GM23338 (cell line): ENCODE results near the gene TNFAIP3. TPM values are rescaled to one million over a fixed set of nuclear protein-coding genes. Genes with fewer than 3 reads are reported as not detected.

Experiments used
- ATAC-seq: fragments of 200-7000 bp; cut with Tn5 transposase; 3 replicates; pipeline ENCODE4 v1.9.1; 2020
- DNase-seq: peaks from one replicate; pipeline ENCODE4 v3.0.0-alpha.2; 2015; ENCODE audit warnings: low spot score
- H2AFZ ChIP-seq: fragments of 200-600 bp; sonication (generic); 2 replicates; pipeline ENCODE4 v1.8.0; 2016; ENCODE audit warnings: antibody characterized with exemption, mild to moderate bottlenecking, moderate library complexity
- H3F3A ChIP-seq: fragments of 200-600 bp; sonication (generic); replicated peaks from 2 replicates; pipeline ENCODE4 v1.8.0; 2017; ENCODE audit warnings: antibody characterized with exemption, mixed run types, low read depth
- H3K27ac ChIP-seq: fragments of 200-600 bp; sonication (generic); 2 replicates; pipeline ENCODE4 v1.6.1; 2016; ENCODE audit warnings: low read depth
- H3K27me3 ChIP-seq: fragments of 200-600 bp; sonication (generic); 2 replicates; pipeline ENCODE4 v1.8.0; 2016; ENCODE audit warnings: mild to moderate bottlenecking, mixed run types, moderate library complexity; ENCODE audit not compliant: insufficient read depth
- H3K36me3 ChIP-seq: fragments of 200-600 bp; sonication (generic); 2 replicates; pipeline ENCODE4 v1.8.0; 2016; ENCODE audit warnings: mild to moderate bottlenecking; ENCODE audit not compliant: insufficient read depth
- H3K4me1 ChIP-seq: fragments of 200-600 bp; sonication (generic); 2 replicates; pipeline ENCODE4 v1.8.0; 2016; ENCODE audit warnings: mild to moderate bottlenecking, moderate library complexity; ENCODE audit not compliant: insufficient read depth
- H3K4me2 ChIP-seq: fragments of 200-600 bp; sonication (generic); 2 replicates; pipeline ENCODE4 v1.7.1; 2017; ENCODE audit warnings: mixed run types
- H3K4me3 ChIP-seq: fragments of 200-600 bp; sonication (generic); 2 replicates; pipeline ENCODE4 v1.6.1; 2016; ENCODE audit warnings: mixed run types
- H3K79me2 ChIP-seq: fragments of 200-600 bp; sonication (generic); replicated peaks from 2 replicates; pipeline ENCODE4 v1.8.0; 2017; ENCODE audit warnings: mild to moderate bottlenecking; ENCODE audit not compliant: insufficient read depth
- H3K9me2 ChIP-seq: fragments of 200-600 bp; sonication (generic); 2 replicates; pipeline ENCODE4 v1.8.0; 2017; ENCODE audit not compliant: insufficient read depth
- H4K20me1 ChIP-seq: fragments of 200-600 bp; sonication (generic); replicated peaks from 2 replicates; pipeline ENCODE4 v1.8.0; 2017; ENCODE audit warnings: mild to moderate bottlenecking; ENCODE audit not compliant: insufficient read depth
- H3K27ac Mint-ChIP-seq: 2 replicates; pipeline ENCODE4 v1.8.0; 2020; ENCODE audit warnings: inconsistent platforms, mild to moderate bottlenecking, moderate library complexity, mixed read lengths
- H3K27me3 Mint-ChIP-seq: 3 replicates; pipeline ENCODE4 v1.8.0; 2022; ENCODE audit warnings: low read depth, mild to moderate bottlenecking, moderate library complexity, mixed read lengths, inconsistent platforms; ENCODE audit not compliant: insufficient read depth, poor library complexity
- H3K36me3 Mint-ChIP-seq: 3 replicates; pipeline ENCODE4 v1.8.0; 2021; ENCODE audit warnings: low read depth, mild to moderate bottlenecking, inconsistent platforms, moderate library complexity, mixed read lengths
- H3K4me1 Mint-ChIP-seq: 3 replicates; pipeline ENCODE4 v1.8.0; 2020; ENCODE audit warnings: mild to moderate bottlenecking, inconsistent platforms, mixed read lengths
- H3K4me3 Mint-ChIP-seq: 3 replicates; pipeline ENCODE4 v1.8.0; 2021; ENCODE audit warnings: moderate library complexity, mild to moderate bottlenecking, inconsistent platforms, mixed read lengths
- H3K9me3 Mint-ChIP-seq: 3 replicates; pipeline ENCODE4 v1.8.0; 2020; ENCODE audit warnings: moderate library complexity, mild to moderate bottlenecking, inconsistent platforms, mixed read lengths
- CREB1 ChIP-seq: fragments of 250-450 bp; sonication (Bioruptor Pico); IDR thresholded peaks from 2 replicates; pipeline ENCODE4 v1.5.0; 2020; ENCODE audit warnings: low read depth, mild to moderate bottlenecking, moderate library complexity
- CTCF ChIP-seq, 2 experiments: fragments of 200-600 bp in 1 of 2; sonication (generic) in 1 of 2; conservative IDR thresholded peaks; 2 replicates each; pipeline versions ENCODE4 v1.5.1 to v1.6.1; 2016 to 2017; ENCODE audit warnings: antibody characterized with exemption in 2 of 2, low read depth in 2 of 2, mild to moderate bottlenecking in 2 of 2, moderate library complexity in 1 of 2
- ETS1 ChIP-seq: IDR thresholded peaks from 2 replicates; pipeline ENCODE4 v1.6.1; 2016; ENCODE audit warnings: antibody characterized with exemption
- EZH2 ChIP-seq: fragments of 200-600 bp; sonication (generic); IDR thresholded peaks from one replicate; pipeline ENCODE4 v1.8.0; 2017; ENCODE audit warnings: antibody characterized with exemption, mild to moderate bottlenecking, low read depth; ENCODE audit not compliant: unreplicated experiment
- EZH2phosphoT487 ChIP-seq: fragments of 200-600 bp; sonication (generic); IDR thresholded peaks from one replicate; pipeline ENCODE4 v1.8.1; 2018; ENCODE audit warnings: antibody characterized with exemption; ENCODE audit not compliant: unreplicated experiment
- JUNB ChIP-seq: IDR thresholded peaks from one replicate; pipeline ENCODE4 v1.6.1; 2016; ENCODE audit warnings: antibody characterized with exemption; ENCODE audit not compliant: unreplicated experiment
- NANOG ChIP-seq: IDR thresholded peaks from 2 replicates; pipeline ENCODE4 v1.6.1; 2016; ENCODE audit warnings: antibody characterized with exemption, borderline replicate concordance
- POLR2AphosphoS5 ChIP-seq: IDR thresholded peaks from 2 replicates; pipeline ENCODE4 v1.6.1; 2016; ENCODE audit warnings: antibody characterized with exemption, low read depth
- REST ChIP-seq: IDR thresholded peaks from one replicate; pipeline ENCODE4 v1.6.1; 2018; ENCODE audit warnings: antibody characterized with exemption; ENCODE audit not compliant: unreplicated experiment
- STAT1 ChIP-seq: IDR thresholded peaks from one replicate; pipeline ENCODE4 v1.6.1; 2016; ENCODE audit warnings: antibody characterized with exemption; ENCODE audit not compliant: unreplicated experiment
- ZNF114 ChIP-seq: fragments of 250-450 bp; sonication (Bioruptor Pico); IDR thresholded peaks from 2 replicates; pipeline ENCODE4 v1.5.0; 2020; ENCODE audit warnings: mild to moderate bottlenecking, moderate library complexity
- ZNF331 ChIP-seq: fragments of 250-450 bp; sonication (Bioruptor Pico); IDR thresholded peaks from 2 replicates; pipeline ENCODE4 v1.5.0; 2020; ENCODE audit warnings: low read depth, mild to moderate bottlenecking, moderate library complexity
- ZNF462 ChIP-seq: fragments of 250-450 bp; sonication (Bioruptor Pico); IDR thresholded peaks from 2 replicates; pipeline ENCODE4 v1.5.0; 2020; ENCODE audit warnings: mild to moderate bottlenecking, moderate library complexity
- polyA plus RNA-seq: library from polyadenylated mRNA; unstranded; fragments of >200 nt; fragmentation: Nextera tagmentation; extraction: Ambion mirVana; gene quantifications from 2 replicates; pipeline ENCODE4 v1.2.1, GENCODE V29; 2016
- total RNA-seq: library from RNA; depleted of rRNA; stranded (reverse); fragments of >200 nt; shearing (Covaris generic); gene quantifications from 2 replicates; pipeline ENCODE4 v1.2.3, GENCODE V29; 2014

TNFAIP3 gene
- total and polyA plus RNA-seq, 2 experiments from 2014 or later: 2.1 to 2.3 TPM

- H3K27ac Mint-ChIP-seq: peak overlapping the region; percentile 49
These were observed 58.2 kb downstream of the TNFAIP3 start for GRCh38 chr6:137925141-137925698.

More at GRCh38 chr6:137925141-137925698, 58.2 kb downstream of the TNFAIP3 start:
- Histone ChIP-seq H3K36me3 (no peaks in the 10 kb centered on the region), H3F3A (no peaks in the 10 kb centered on the region), H3K4me2 (peak overlapping the region; percentile 50), H2AFZ (peak overlapping the region; percentile 96), H3K27ac (no peak overlapping the region), H3K79me2 (no peaks in the 10 kb centered on the region), H3K4me1 (peaks cover 20% of the 10 kb centered on the region), H3K4me3 (0 out of 2 replicates have a peak overlapping the region, but pooled peaks have one; percentile 19), H3K27me3 (no peaks in the 10 kb centered on the region), H3K9me2 (no peaks in the 10 kb centered on the region), H4K20me1 (no peaks in the 10 kb centered on the region)
- Mint-ChIP-seq H3K4me3 (no peak overlapping the region), H3K27me3 (peaks cover 15% of the 10 kb centered on the region), H3K36me3 (no peaks in the 10 kb centered on the region), H3K9me3 (no peaks in the 10 kb centered on the region), H3K4me1 (peaks cover 36% of the 10 kb centered on the region)
- ATAC-seq: peak; percentile 30
- no peak for TF ChIP-seq ZNF462 (CRISPR knock-in tag)
- TF ChIP-seq REST: no peak
- TF ChIP-seq POLR2AphosphoS5: no peak
- TF ChIP-seq ZNF331 (CRISPR knock-in tag): no peak
- no peak for TF ChIP-seq EZH2
- TF ChIP-seq JUNB: no peak
- no peak for TF ChIP-seq ETS1
- TF ChIP-seq NANOG: no peak
- no peak for TF ChIP-seq EZH2phosphoT487
- no peak for TF ChIP-seq ZNF114
- TF ChIP-seq CREB1 (CRISPR knock-in tag): no peak
- TF ChIP-seq CTCF (conservative IDR thresholded peaks at IDR 0.05; ENCODE audit: low read depth in 2 of 2): no peak
- TF ChIP-seq STAT1: no peak
- DNase-seq: no peak
